HepG2 (cell line): ENCODE results near the gene BTBD3. TPM values are rescaled to one million over a fixed set of nuclear protein-coding genes. Genes with fewer than 3 reads are reported as not detected.

Experiments used
- ATAC-seq: fragments of 200-7000 bp; cut with Tn5 transposase; 3 replicates; pipeline ENCODE4 v1.9.1; 2020; ENCODE audit warnings: mild to moderate bottlenecking, moderate library complexity
- BruUV-seq: library from RNA; stranded (reverse); fragments of 400-500 nt; replicated peaks from 2 replicates; lab custom pipeline; 2021; lab: Mats Ljungman, UMichigan
- CTCF ChIA-PET: fragments of 300-600 bp; formaldehyde crosslinking; extraction: SDS; loops from one replicate; lab custom pipeline; 2021; ENCODE audit warnings: low total read pairs, inconsistent platforms, low intra/inter-chr PET ratio; lab: Yijun Ruan, JAX
- POLR2A ChIA-PET: fragments of 350-600 bp; sonication (Branson Sonifier 250); formaldehyde crosslinking; loops from one replicate; lab custom pipeline; 2020; ENCODE audit warnings: antibody characterized with exemption, inconsistent platforms; lab: Yijun Ruan, JAX
- DNase-seq: peaks from one replicate; pipeline ENCODE4 v3.0.0-alpha.2; 2015; ENCODE audit warnings: low spot score
- FAIRE-seq: peaks from 3 replicates; lab custom pipeline; 2011; peaks lifted over from hg19 to GRCh38; lab: Jason Lieb, UNC
- H2AFZ ChIP-seq: one replicate; pipeline ENCODE4 v1.6.1; 2011; ENCODE audit warnings: low read length, inconsistent platforms
- H3K27ac ChIP-seq: fragments of 300-600 bp; 3 replicates; pipeline ENCODE4 v1.8.0; 2011; ENCODE audit warnings: mixed run types, mild to moderate bottlenecking, mixed read lengths, low read length, inconsistent platforms; ENCODE audit not compliant: insufficient read depth; ENCODE audit errors: extremely low read length
- H3K27me3 ChIP-seq, 2 experiments: fragments of 200-600 bp in 1 of 2; 2 replicates in 1 of 2; 3 replicates in 1 of 2; pipeline versions ENCODE4 v1.6.0 to v1.8.0; 2011; ENCODE audit warnings: low read length in 2 of 2, mild to moderate bottlenecking in 2 of 2, moderate library complexity in 2 of 2, inconsistent platforms in 1 of 2; ENCODE audit not compliant: insufficient read depth in 2 of 2, control insufficient read depth in 1 of 2
- H3K36me3 ChIP-seq, 2 experiments: fragments of 200-600 bp in 1 of 2; replicated peaks in 1 of 2; 2 replicates in 1 of 2; 3 replicates in 1 of 2; pipeline versions ENCODE4 v1.5.1 to v1.8.0; 2011; ENCODE audit warnings: low read length in 2 of 2, inconsistent platforms in 1 of 2; ENCODE audit not compliant: insufficient read depth in 2 of 2, control insufficient read depth in 1 of 2
- H3K4me1 ChIP-seq: 2 replicates; pipeline ENCODE4 v1.5.1; 2012; ENCODE audit warnings: low read length, inconsistent platforms; ENCODE audit not compliant: insufficient read depth
- H3K4me2 ChIP-seq: 2 replicates; pipeline ENCODE4 v1.6.0; 2011; ENCODE audit warnings: low read depth, low read length, inconsistent platforms
- H3K4me3 ChIP-seq, 3 experiments: fragments of 200-600 bp in 1 of 3; sonication (generic), shearing (Covaris generic) in 1 of 3; replicated peaks in 1 of 3; 2 replicates each; pipeline ENCODE4 v1.5.1; 2011 to 2016; ENCODE audit warnings: low read length in 3 of 3, inconsistent platforms in 2 of 3, low read depth in 2 of 3, mild to moderate bottlenecking in 2 of 3, control low read depth in 1 of 3, mixed read lengths in 1 of 3; ENCODE audit not compliant: insufficient read depth in 1 of 3
- H3K79me2 ChIP-seq: one replicate; pipeline ENCODE4 v1.6.1; 2011; ENCODE audit warnings: low read length, inconsistent platforms; ENCODE audit not compliant: insufficient read depth
- H3K9ac ChIP-seq: 2 replicates; pipeline ENCODE4 v1.6.0; 2011; ENCODE audit warnings: mild to moderate bottlenecking, low read depth, low read length, inconsistent platforms; ENCODE audit not compliant: insufficient read depth
- H3K9me3 ChIP-seq: 2 replicates; pipeline ENCODE4 v1.5.1; 2012; ENCODE audit warnings: mild to moderate bottlenecking, low read length
- H4K20me1 ChIP-seq: 2 replicates; pipeline ENCODE4 v1.6.0; 2011; ENCODE audit warnings: inconsistent platforms, mild to moderate bottlenecking, low read length, moderate library complexity; ENCODE audit not compliant: insufficient read depth
- ATF2 ChIP-seq: sonication (generic); formaldehyde crosslinking; IDR thresholded peaks from 2 replicates; pipeline ENCODE4 v1.4.0; 2020; ENCODE audit warnings: missing genetic modification reagents
- CEBPZ ChIP-seq: IDR thresholded peaks from 2 replicates; pipeline ENCODE4 v1.6.1; 2012; ENCODE audit warnings: low read length, improper control_type of control experiment
- EP300 ChIP-seq, 3 experiments: sonication (generic) in 1 of 3; formaldehyde crosslinking in 1 of 3; IDR thresholded peaks; 2 replicates each; pipeline versions ENCODE4 v1.5.1 to v1.6.1; 2011 to 2020; ENCODE audit warnings: low read depth in 2 of 3, low read length in 2 of 3, borderline replicate concordance in 1 of 3, improper control_type of control experiment in 1 of 3, mild to moderate bottlenecking in 1 of 3, missing genetic modification reagents in 1 of 3, moderate library complexity in 1 of 3
- FLYWCH1 ChIP-seq: sonication (generic); formaldehyde crosslinking; IDR thresholded peaks from 2 replicates; pipeline ENCODE4 v1.8.1; 2023; ENCODE audit warnings: mild to moderate bottlenecking, missing genetic modification reagents
- HNF1B ChIP-seq: sonication (generic); formaldehyde crosslinking; IDR thresholded peaks from 2 replicates; pipeline ENCODE4 v1.5.1; 2020; ENCODE audit warnings: mild to moderate bottlenecking, moderate library complexity, missing genetic modification reagents
- IRF2 ChIP-seq: IDR thresholded peaks from 2 replicates; pipeline ENCODE4 v1.6.1; 2018; ENCODE audit warnings: missing genetic modification reagents, missing compliant biosample characterization
- KDM6A ChIP-seq: IDR thresholded peaks from 2 replicates; pipeline ENCODE4 v1.6.1; 2016; ENCODE audit warnings: low read depth
- MTA1 ChIP-seq: sonication (generic); formaldehyde crosslinking; IDR thresholded peaks from 2 replicates; pipeline ENCODE4 v1.4.0; 2020; ENCODE audit warnings: missing genetic modification reagents, mild to moderate bottlenecking, borderline replicate concordance
- NFE2 ChIP-seq: sonication (generic); formaldehyde crosslinking; IDR thresholded peaks from 2 replicates; pipeline ENCODE4 v1.4.0; 2020; ENCODE audit warnings: missing genetic modification reagents
- NFE2L1 ChIP-seq: sonication (generic); formaldehyde crosslinking; IDR thresholded peaks from 2 replicates; pipeline ENCODE4 v1.4.0; 2020; ENCODE audit warnings: missing genetic modification reagents, mild to moderate bottlenecking, borderline replicate concordance
- NFRKB ChIP-seq: fragments of 450-650 bp; IDR thresholded peaks from 2 replicates; pipeline ENCODE4 v1.6.1; 2017
- SATB2 ChIP-seq: sonication (generic); formaldehyde crosslinking; IDR thresholded peaks from 2 replicates; pipeline ENCODE4 v1.5.0; 2020; ENCODE audit warnings: missing genetic modification reagents
- SRF ChIP-seq: IDR thresholded peaks from 2 replicates; pipeline ENCODE4 v1.6.1; 2011; ENCODE audit warnings: mild to moderate bottlenecking, low read depth, low read length, moderate library complexity
- TCF7L2 ChIP-seq: IDR thresholded peaks from 2 replicates; pipeline ENCODE4 v1.6.1; 2011; ENCODE audit warnings: mild to moderate bottlenecking, low read depth, low read length, moderate library complexity
- ZBTB43 ChIP-seq: sonication (generic); formaldehyde crosslinking; conservative IDR thresholded peaks from 2 replicates; pipeline ENCODE4 v1.4.0; 2020; ENCODE audit warnings: missing genetic modification reagents
- ZMYM2 ChIP-seq: sonication (generic); formaldehyde crosslinking; IDR thresholded peaks from 2 replicates; pipeline ENCODE4 v1.8.0; 2022; ENCODE audit warnings: mild to moderate bottlenecking, missing genetic modification reagents
- ZNF547 ChIP-seq: sonication (generic); formaldehyde crosslinking; IDR thresholded peaks from 2 replicates; pipeline ENCODE4 v1.5.1; 2020; ENCODE audit warnings: mild to moderate bottlenecking, missing genetic modification reagents
- WGBS: methylation state at CpG from one replicate; pipeline ENCODE4 v1.1.6; 2017; ENCODE audit warnings: low lambda C conversion rate; 5-methylcytosine and 5-hydroxymethylcytosine counted together
- in situ Hi-C: cut with HindIII; loops from 2 replicates; pipeline ENCODE4 v1.10.0; 2017; ENCODE audit warnings: low pct_unique_long_range_greater_than_20kb; ENCODE audit not compliant: extremely low pct_ligation_motif_present
- intact Hi-C: fragments of 100-400 bp; cut with micrococcal nuclease; formaldehyde crosslinking; loops from one replicate; pipeline ENCODE4 v1.10.0; 2022; ENCODE audit not compliant: unreplicated experiment
- polyA plus RNA-seq, 8 experiments: library from polyadenylated mRNA; depleted of rRNA in 3 of 8; stranded (reverse) in 7 of 8; unstranded in 1 of 8; fragments of >200 nt; fragmentation: Illumina TruSeq in 4 of 8; extraction: Trizol in 4 of 8; gene quantifications; 2 replicates each; pipeline versions ENCODE4 v1.2.1 to v1.2.3, GENCODE V29; 2011 to 2016; ENCODE audit warnings: low read depth in 4 of 8, missing spikeins in 1 of 8, mixed read lengths in 1 of 8; ENCODE audit not compliant: insufficient read depth in 1 of 8
- total RNA-seq, 5 experiments: library from RNA; depleted of rRNA; stranded (reverse); fragments of >200 nt; fragmentation: Illumina TruSeq; extraction: Trizol; gene quantifications; 2 replicates each; pipeline ENCODE4 v1.2.3, GENCODE V29; 2016; ENCODE audit warnings: low read depth in 1 of 5

BTBD3 gene
- total and polyA plus RNA-seq, 2 of the 13 experiments (the other 11 are each of a cell fraction or from before 2014, with no cell fraction given): 32.2 to 41.8 TPM

GRCh38 chr20:11891077-11891775 is 26.5 kb upstream of the BTBD3 start:
- WGBS: 3% methylated on average over 27 of the region's 72 CpGs
- no peaks in the 10 kb centered on the region for H3K36me3 ChIP-seq
- peak overlapping the region; percentile 81 for H3K27ac ChIP-seq
- H3K9ac ChIP-seq: peak overlapping the region; percentile 86
- peaks cover 45% of the 10 kb centered on the region for H3K4me1 ChIP-seq
- H3K4me3 ChIP-seq: peak overlapping the region; percentile 89 to 93 (median 91)
- ChIA-PET POLR2A (interaction anchor here (1.0 kb wide), 1 partner anchor 10 kb away, joined by 4 read pairs; no protein-coding TSS in a partner anchor), CTCF (no interaction called here)
- H3K4me2 ChIP-seq: peak overlapping the region; percentile 90
- peaks cover 14% of the 10 kb centered on the region for H4K20me1 ChIP-seq
- H3K9me3 ChIP-seq: no peaks in the 10 kb centered on the region
- ATAC-seq: peak; percentile 79
- FAIRE-seq: no peak
- intact Hi-C loops (loop anchor here (5.0 kb wide), 2 partner anchors 91 to 214 kb away; no protein-coding TSS in a partner anchor), in situ Hi-C loops (no loop called here)
- peaks cover 49% of the 10 kb centered on the region for H3K79me2 ChIP-seq
- no TSS peak for BruUV-seq
- DNase-seq: peak; percentile 80
- H3K27me3 ChIP-seq: no peaks in the 10 kb centered on the region; a peak in 1 of 5 replicates
- H2AFZ ChIP-seq: no peak overlapping the region
- 0 out of 2 replicates have a peak, but pooled peaks have one; percentile 22 for TF ChIP-seq HNF1B (CRISPR knock-in tag)
- TF ChIP-seq MTA1 (CRISPR knock-in tag): no peak
- no peak for TF ChIP-seq NFRKB
- TF ChIP-seq SATB2 (CRISPR knock-in tag): no peak
- TF ChIP-seq KDM6A: no peak
- 0 out of 2 replicates have a peak, but pooled peaks have one; percentile 69 for TF ChIP-seq FLYWCH1 (CRISPR knock-in tag)
- no peak for TF ChIP-seq TCF7L2
- no peak for TF ChIP-seq ZMYM2 (CRISPR knock-in tag)
- TF ChIP-seq NFE2 (CRISPR knock-in tag): no peak
- TF ChIP-seq CEBPZ: no peak
- no peak for TF ChIP-seq EP300 (IDR thresholded peaks at IDR 0.05; ENCODE audit: low read depth in 2 of 2, low read length in 2 of 2)
- no peak for TF ChIP-seq EP300 (CRISPR knock-in tag; IDR thresholded peaks at IDR 0.05; ENCODE audit: borderline replicate concordance)
- no peak for TF ChIP-seq SRF
- no peak for TF ChIP-seq ZBTB43 (CRISPR knock-in tag)
- TF ChIP-seq ZNF547: no peak
- no peak for TF ChIP-seq IRF2 (CRISPR knock-in tag)
- no peak for TF ChIP-seq NFE2L1 (CRISPR knock-in tag)
- TF ChIP-seq ATF2 (CRISPR knock-in tag): no peak
